LNCAP (cell line): Measurements from ENCODE around the gene CACNA1A.

Source experiments
- TF ChIP-seq, protein P1 (sequence below): fragments of 450-650 bp; IDR thresholded peaks from 2 replicates; pipeline ENCODE4 v1.5.1; 2017; ENCODE audit warnings: mild to moderate bottlenecking

Gene CACNA1A

DNA sequence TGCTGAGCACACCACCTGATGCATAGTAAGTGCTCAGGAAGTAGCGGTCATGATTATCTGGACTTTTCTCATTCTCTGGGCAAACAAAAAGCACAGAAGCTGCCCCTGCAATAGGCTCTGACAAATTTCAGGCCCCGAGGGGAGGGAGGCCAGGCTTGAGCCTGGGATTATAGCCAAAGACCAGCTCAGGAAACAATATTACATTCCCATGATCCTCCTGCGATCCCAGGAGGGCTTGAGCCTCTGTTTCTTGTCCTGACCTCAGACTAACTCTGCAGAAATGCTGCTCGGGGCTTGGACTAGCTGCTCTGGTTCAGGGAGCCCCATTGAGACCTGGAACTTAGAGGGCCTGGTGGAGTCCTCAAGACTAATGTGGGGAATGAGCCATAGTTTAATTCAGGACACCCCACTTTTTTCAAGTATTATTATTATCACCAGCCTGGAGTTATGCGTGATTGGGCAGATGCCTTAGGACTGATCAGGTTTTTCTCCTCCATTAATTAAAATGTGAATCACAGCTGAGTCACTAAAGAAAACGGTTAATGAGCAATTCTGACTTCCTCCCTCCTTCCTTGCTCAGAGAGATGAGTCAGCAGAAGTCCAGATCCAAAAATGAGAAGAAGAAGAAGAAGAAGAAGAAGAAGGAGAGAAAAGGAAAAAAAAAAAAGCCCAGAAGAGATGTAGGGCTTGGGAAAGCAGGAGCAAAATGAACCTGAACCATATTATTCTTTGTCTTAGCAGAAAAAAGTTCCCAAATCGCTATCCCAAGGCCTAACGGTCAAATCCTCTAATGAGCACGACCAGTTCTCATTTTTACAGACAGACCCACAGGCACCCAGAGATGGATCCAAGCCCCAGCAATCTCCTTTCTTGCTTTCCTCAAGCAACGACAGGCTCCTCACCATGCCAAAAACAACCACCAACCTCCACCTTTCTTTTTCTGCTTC lies 107.2 kb downstream of the CACNA1A start:
- TF ChIP-seq, protein P1, sequence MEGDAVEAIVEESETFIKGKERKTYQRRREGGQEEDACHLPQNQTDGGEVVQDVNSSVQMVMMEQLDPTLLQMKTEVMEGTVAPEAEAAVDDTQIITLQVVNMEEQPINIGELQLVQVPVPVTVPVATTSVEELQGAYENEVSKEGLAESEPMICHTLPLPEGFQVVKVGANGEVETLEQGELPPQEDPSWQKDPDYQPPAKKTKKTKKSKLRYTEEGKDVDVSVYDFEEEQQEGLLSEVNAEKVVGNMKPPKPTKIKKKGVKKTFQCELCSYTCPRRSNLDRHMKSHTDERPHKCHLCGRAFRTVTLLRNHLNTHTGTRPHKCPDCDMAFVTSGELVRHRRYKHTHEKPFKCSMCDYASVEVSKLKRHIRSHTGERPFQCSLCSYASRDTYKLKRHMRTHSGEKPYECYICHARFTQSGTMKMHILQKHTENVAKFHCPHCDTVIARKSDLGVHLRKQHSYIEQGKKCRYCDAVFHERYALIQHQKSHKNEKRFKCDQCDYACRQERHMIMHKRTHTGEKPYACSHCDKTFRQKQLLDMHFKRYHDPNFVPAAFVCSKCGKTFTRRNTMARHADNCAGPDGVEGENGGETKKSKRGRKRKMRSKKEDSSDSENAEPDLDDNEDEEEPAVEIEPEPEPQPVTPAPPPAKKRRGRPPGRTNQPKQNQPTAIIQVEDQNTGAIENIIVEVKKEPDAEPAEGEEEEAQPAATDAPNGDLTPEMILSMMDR: no peak

GRCh38 chr19:13398182-13398581 lies 108.1 kb downstream of the CACNA1A start:
- TF ChIP-seq, protein P1: no peak

- TF ChIP-seq, protein P1: no peak
Observed at GRCh38 chr19:13396250-13397080, 109.8 kb downstream of the CACNA1A start.

GRCh38 chr19:13382633-13382938 lies 123.7 kb downstream of the CACNA1A start:
- TF ChIP-seq, protein P1: no peak

- TF ChIP-seq, protein P1: no peak
Observed at GRCh38 chr19:13381827-13382632, 124.2 kb downstream of the CACNA1A start.

DNA sequence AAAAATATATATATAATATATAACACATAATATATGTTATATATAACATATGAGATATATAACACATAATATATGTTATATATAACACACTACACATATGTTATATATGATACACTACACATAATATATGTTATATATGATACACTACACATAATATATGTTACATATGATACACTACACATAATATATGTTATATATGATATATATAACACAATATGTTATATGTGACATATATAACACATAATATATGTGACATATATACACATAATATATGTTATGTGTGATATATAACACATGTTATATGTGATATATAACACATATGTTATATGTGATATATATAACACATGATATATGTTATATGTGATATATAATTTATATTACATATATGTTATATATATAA lies 129.7 kb downstream of the CACNA1A start:
- TF ChIP-seq, protein P1: no peak

- TF ChIP-seq, protein P1: no peak
Observed at GRCh38 chr19:13373599-13373998, 132.7 kb downstream of the CACNA1A start.
